Measurements from ENCODE around the gene ZBTB17. TPM values are rescaled to one million over a fixed set of nuclear protein-coding genes. Genes with fewer than 3 reads are reported as not detected.

ZBTB17 gene
- total RNA-seq, 1 donor from 2014 or later: 24.1 TPM

GRCh38 chr1:15935056-15935950 lies 40.6 kb downstream of the ZBTB17 start:
- H3K27me3 ChIP-seq (ENCODE audit: control insufficient read depth, insufficient read depth, low read length): no peaks in the 10 kb centered on the region

GRCh38 chr1:15934211-15935055 lies 41.5 kb downstream of the ZBTB17 start:
- H3K4me3 ChIP-seq (ENCODE audit: low read depth, low read length): no peak overlapping the region
- peaks cover 12% of the 10 kb centered on the region for H3K36me3 ChIP-seq (ENCODE audit: control insufficient read depth, insufficient read depth, low read length)
- no peak for DNase-seq (ENCODE audit: low read depth)
- TF ChIP-seq CTCF (IDR thresholded peaks at IDR 0.05; ENCODE audit: insufficient read depth, low read length, poor library complexity, severe bottlenecking): no peak
- H3K27me3 ChIP-seq (ENCODE audit: control insufficient read depth, insufficient read depth, low read length): no peaks in the 10 kb centered on the region

More at GRCh38 chr1:15935056-15935950, 40.6 kb downstream of the ZBTB17 start:
- DNase-seq (ENCODE audit: low read depth): no peak
- H3K4me3 ChIP-seq (ENCODE audit: low read depth, low read length): no peak overlapping the region
- TF ChIP-seq CTCF (IDR thresholded peaks at IDR 0.05; ENCODE audit: insufficient read depth, low read length, poor library complexity, severe bottlenecking): no peak
- H3K36me3 ChIP-seq (ENCODE audit: control insufficient read depth, insufficient read depth, low read length): peaks cover 10% of the 10 kb centered on the region

- Histone ChIP-seq H3K27me3 (ENCODE audit: control insufficient read depth, insufficient read depth, low read length) (no peaks in the 10 kb centered on the region), H3K36me3 (ENCODE audit: control insufficient read depth, insufficient read depth, low read length) (peaks cover 12% of the 10 kb centered on the region), H3K4me3 (ENCODE audit: low read depth, low read length) (no peak overlapping the region)
- DNase-seq (ENCODE audit: low read depth): no peak
- no peak for TF ChIP-seq CTCF (IDR thresholded peaks at IDR 0.05; ENCODE audit: insufficient read depth, low read length, poor library complexity, severe bottlenecking)
These were observed 42.2 kb downstream of the ZBTB17 start for GRCh38 chr1:15933684-15934083.

GRCh38 chr1:15932612-15933011 lies 43.3 kb downstream of the ZBTB17 start:
- Histone ChIP-seq H3K36me3 (ENCODE audit: control insufficient read depth, insufficient read depth, low read length) (peaks cover 12% of the 10 kb centered on the region), H3K27me3 (ENCODE audit: control insufficient read depth, insufficient read depth, low read length) (no peaks in the 10 kb centered on the region), H3K4me3 (ENCODE audit: low read depth, low read length) (no peak overlapping the region)
- no peak for DNase-seq (ENCODE audit: low read depth)
- no peak for TF ChIP-seq CTCF (IDR thresholded peaks at IDR 0.05; ENCODE audit: insufficient read depth, low read length, poor library complexity, severe bottlenecking)

GRCh38 chr1:15931884-15932283 lies 44.0 kb downstream of the ZBTB17 start:
- no peak for DNase-seq (ENCODE audit: low read depth)
- H3K27me3 ChIP-seq (ENCODE audit: control insufficient read depth, insufficient read depth, low read length): no peaks in the 10 kb centered on the region
- no peak overlapping the region for H3K4me3 ChIP-seq (ENCODE audit: low read depth, low read length)
- peaks cover 12% of the 10 kb centered on the region for H3K36me3 ChIP-seq (ENCODE audit: control insufficient read depth, insufficient read depth, low read length)
- TF ChIP-seq CTCF (IDR thresholded peaks at IDR 0.05; ENCODE audit: insufficient read depth, low read length, poor library complexity, severe bottlenecking): no peak

Measured in kidney epithelial cell (primary cell).